RWPE1 (cell line): Measurements from ENCODE around the gene CDKN1B.

Experiments used
- CTCF ChIA-PET: fragments of 350-600 bp; sonication (Branson Sonifier 250); formaldehyde crosslinking; extraction: SDS; loops from one replicate; lab custom pipeline; 2021; lab: Yijun Ruan, JAX
- POLR2A ChIA-PET: fragments of 400-600 bp; formaldehyde crosslinking; extraction: SDS; loops from one replicate; lab custom pipeline; 2020; ENCODE audit warnings: antibody characterized with exemption; ENCODE audit not compliant: low non-redundant PET; lab: Yijun Ruan, JAX
- DNase-seq: peaks from one replicate; pipeline ENCODE4 v3.0.0; 2012; ENCODE audit warnings: low spot score
- H3K27ac ChIP-seq: fragments of 450-650 bp; 2 replicates; pipeline ENCODE4 v1.5.1; 2017
- CTCF ChIP-seq: fragments of 450-650 bp; conservative IDR thresholded peaks from 2 replicates; pipeline ENCODE4 v1.5.1; 2017; ENCODE audit warnings: low read depth, mild to moderate bottlenecking

CDKN1B gene

GRCh38 chr12:12714276-12715021 lies 2.7 kb upstream of the CDKN1B start:
- peak overlapping the region; percentile 25; the same call in 1 of the 2 replicates for H3K27ac ChIP-seq
- CTCF ChIA-PET = interaction anchor here (1.1 kb wide), 1 partner anchor 22 kb away, joined by 17 read pairs; no protein-coding TSS in a partner anchor
- no peak for TF ChIP-seq CTCF
- DNase-seq = no peak
- POLR2A ChIA-PET = no interaction called here

- H3K27ac ChIP-seq = no peak overlapping the region
- DNase-seq = no peak
- ChIA-PET POLR2A (no interaction called here), CTCF (no interaction called here)
- TF ChIP-seq CTCF = no peak
These were observed 2.1 kb upstream of the CDKN1B start for GRCh38 chr12:12715128-12715458.

- no peak for DNase-seq
- TF ChIP-seq CTCF = no peak
- CTCF ChIA-PET = interaction anchor here (0.5 kb wide), 1 partner anchor 130 kb away, joined by 3 read pairs; no protein-coding TSS in a partner anchor
- POLR2A ChIA-PET = interaction anchor here (0.5 to 1.3 kb wide), 3 partner anchors 10 to 1136 kb away, joined by 3 to 5 read pairs (median 3); no protein-coding TSS in a partner anchor
- peak overlapping the region; percentile 99 for H3K27ac ChIP-seq
These were observed 1.6 kb upstream of the CDKN1B start for GRCh38 chr12:12715459-12716150.

GRCh38 chr12:12716151-12716792 lies 896 bp upstream of the CDKN1B start:
- ChIA-PET CTCF (interaction anchor here (0.5 to 0.7 kb wide), 2 partner anchors 129 to 463 kb away, joined by 3 to 4 read pairs; no protein-coding TSS in a partner anchor), POLR2A (interaction anchor here (0.5 to 1.5 kb wide), 6 partner anchors 9 to 1136 kb away, joined by 3 to 5 read pairs (median 4); partner anchors contain the start of gene BORCS5)
- H3K27ac ChIP-seq = peak overlapping the region; percentile 99
- TF ChIP-seq CTCF = no peak
- DNase-seq = no peak

GRCh38 chr12:12717586-12718380 lies 615 bp downstream of the CDKN1B start:
- TF ChIP-seq CTCF = no peak
- CTCF ChIA-PET = interaction anchor here (0.7 to 0.8 kb wide), 2 partner anchors 13 to 947 kb away, joined by 3 read pairs; no protein-coding TSS in a partner anchor
- H3K27ac ChIP-seq = peak overlapping the region; percentile 99
- POLR2A ChIA-PET = interaction anchor here (1.5 kb wide), 1 partner anchor 361 kb away, joined by 4 read pairs; the partner anchor contains the start of gene BORCS5
- no peak for DNase-seq
